Measurements from ENCODE around the gene CCDC191.

DNA sequence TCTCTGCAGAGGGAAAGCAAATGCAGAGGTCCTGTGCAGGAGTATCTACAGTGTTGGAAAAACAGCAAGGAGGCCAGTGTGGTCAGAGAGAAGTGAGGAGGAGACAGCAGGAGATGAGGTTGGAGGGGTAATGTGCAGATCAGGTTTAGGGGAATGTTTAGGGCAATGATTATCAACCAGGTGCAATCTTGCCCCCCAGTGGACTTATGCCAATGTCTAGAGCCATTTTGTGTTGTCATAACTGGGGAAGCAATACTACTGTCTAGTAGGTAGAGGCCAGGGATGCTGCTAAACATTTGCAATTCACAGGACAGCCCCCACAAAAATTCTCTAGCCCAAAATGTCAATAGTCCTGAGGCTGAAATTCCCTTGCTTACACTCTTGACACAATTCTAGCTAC lies 13.1 kb downstream of the CCDC191 start:
- TF ChIP-seq FOXM1 (IDR thresholded peaks at IDR 0.05; ENCODE audit: borderline replicate concordance) (no peak), HDGF (IDR thresholded peaks at IDR 0.05; ENCODE audit: borderline replicate concordance) (no peak), BHLHE40 (IDR thresholded peaks at IDR 0.05; ENCODE audit: borderline replicate concordance) (no peak), ELF4 (IDR thresholded peaks at IDR 0.05) (no peak), ARNT (IDR thresholded peaks at IDR 0.05) (no peak), SUZ12 (IDR thresholded peaks at IDR 0.05) (no peak), FOXK2 (IDR thresholded peaks at IDR 0.05) (no peak), SP1 (IDR thresholded peaks at IDR 0.05) (no peak)
- TF ChIP-seq, protein P1, sequence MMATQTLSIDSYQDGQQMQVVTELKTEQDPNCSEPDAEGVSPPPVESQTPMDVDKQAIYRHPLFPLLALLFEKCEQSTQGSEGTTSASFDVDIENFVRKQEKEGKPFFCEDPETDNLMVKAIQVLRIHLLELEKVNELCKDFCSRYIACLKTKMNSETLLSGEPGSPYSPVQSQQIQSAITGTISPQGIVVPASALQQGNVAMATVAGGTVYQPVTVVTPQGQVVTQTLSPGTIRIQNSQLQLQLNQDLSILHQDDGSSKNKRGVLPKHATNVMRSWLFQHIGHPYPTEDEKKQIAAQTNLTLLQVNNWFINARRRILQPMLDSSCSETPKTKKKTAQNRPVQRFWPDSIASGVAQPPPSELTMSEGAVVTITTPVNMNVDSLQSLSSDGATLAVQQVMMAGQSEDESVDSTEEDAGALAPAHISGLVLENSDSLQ (IDR thresholded peaks at IDR 0.05): no peak

All from HEK293T (cell line).